GM21737 (cell line): Measurements from ENCODE around the gene AJAP1.

Experiments
- ATAC-seq: cut with Tn5 transposase; IDR thresholded peaks from one replicate; pipeline ENCODE4 v1.9.1; 2021; ENCODE audit warnings: mild to moderate bottlenecking, moderate library complexity; ENCODE audit not compliant: unreplicated experiment

The AJAP1 gene

DNA sequence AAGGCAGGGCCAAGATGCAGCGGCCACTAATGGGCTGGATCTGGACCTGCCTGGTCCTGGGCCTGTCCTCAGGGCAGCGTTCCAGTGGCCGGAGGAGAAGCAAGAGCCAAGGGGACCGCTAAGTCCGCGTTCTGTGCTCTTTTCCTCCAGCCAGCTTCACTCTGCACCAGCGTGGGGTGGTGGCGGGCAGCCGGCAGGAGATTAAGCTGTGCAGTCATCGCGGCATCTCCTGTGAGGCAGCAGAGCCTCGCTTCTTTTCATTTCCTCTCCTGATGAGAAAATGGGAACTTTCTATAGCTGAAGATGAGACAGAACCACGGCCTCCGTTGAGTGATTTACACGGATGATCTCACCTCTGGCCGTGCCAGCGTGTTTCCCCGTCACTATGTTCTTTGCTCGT is 43.4 kb downstream of the AJAP1 start:
- ATAC-seq: no peak

DNA sequence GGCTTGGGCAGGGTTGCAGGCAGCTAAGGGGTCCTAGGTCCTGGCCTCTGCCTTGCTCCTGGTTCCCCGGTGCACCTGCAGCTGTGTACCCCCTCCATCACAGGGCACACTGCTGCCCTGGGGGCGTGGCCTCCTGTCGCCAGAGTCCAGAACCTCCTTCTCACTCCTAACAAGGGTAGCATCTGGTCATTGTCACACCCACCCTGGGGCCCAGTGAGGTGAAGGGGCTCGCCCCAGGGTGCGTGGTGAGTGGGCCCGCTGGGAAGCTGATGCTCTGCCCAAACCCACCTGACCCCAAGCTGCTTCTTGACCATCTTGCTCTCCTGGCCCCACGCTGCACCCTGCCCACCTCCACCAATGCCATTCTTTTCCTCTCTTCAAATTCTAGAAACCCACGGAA is 44.5 kb downstream of the AJAP1 start:
- no peak for ATAC-seq

DNA sequence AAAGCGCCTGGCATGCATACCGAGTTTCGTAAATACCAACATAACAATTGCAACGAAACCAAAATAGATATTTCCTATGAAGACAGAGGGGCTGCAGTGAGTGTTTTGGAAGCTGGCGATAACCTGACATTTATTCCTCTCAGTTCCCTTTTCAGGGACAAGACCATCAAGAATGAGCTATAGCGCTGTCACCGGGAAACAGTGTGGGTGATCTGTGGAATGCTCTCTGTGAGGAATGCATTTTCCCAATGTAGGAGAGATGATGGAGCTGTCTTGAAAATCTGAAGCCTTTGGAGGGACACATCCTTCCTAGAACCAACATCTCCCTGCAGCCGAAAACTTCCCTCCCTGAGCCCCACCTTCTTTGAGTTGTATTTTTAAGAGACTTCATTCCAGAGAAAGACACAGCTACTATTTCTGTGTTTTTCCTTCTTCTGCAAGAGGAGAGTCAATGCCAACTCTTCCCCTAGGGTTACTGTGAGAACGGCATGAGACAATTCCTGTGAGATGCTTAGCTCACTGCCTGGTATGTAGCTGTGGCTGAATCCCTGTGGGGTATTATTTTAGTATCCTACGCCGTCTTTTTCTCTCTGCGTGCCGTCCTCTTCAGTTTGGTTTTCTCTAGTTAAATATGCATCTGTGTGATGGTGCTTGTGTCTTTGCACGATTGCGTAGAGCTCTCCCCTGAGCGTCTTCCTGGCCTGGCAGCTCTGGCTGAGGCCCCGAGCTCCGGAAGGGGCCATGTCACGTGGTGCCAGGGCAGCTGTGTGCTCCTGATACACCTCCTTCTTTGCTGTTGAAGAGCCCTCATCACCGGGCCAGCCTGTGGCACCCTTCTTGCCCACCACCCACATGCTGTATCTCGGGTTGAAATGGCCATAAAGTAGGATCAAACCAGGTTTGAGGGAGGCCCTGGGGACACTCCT is 45.2 kb downstream of the AJAP1 start:
- no peak for ATAC-seq

DNA sequence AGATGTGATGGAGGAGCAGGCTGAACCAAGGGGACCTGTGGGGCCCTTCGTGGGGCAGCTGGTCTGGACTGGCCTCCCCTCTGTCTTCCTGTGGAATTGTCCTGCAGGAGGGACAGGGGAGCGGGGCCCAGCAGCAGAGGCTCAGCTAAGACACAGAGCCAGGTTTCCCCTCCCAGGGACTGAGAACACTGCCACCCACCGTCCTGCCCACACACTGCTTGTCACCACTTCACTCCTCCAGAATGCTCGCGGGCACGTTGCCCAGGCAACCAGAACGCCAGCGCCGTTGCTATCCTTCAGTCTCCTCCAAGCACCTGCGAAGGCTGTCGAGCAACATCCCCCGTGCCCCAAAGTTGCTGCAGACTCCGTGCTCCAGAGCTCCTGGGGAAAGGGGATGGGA is 46.4 kb downstream of the AJAP1 start:
- no peak for ATAC-seq

DNA sequence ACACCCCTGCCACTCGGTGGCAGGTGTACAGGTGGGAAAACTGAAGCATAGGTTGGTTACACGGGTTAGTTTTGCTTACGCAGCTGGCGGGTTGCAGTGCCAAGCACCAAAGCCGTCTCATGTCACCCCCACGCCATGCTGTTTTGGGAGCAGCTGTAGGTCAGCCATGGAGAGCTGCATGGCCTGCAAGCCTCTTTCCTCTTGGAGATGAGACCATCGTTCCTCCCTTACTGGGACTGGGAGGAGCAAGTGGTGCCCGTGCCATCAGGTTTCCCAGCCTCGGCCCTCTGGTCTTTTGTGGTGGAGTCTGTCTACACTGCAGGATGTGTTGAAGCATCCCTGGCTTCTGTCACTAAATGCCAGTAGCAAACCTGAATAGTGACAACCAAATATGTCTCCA is 46.9 kb downstream of the AJAP1 start:
- no peak for ATAC-seq

DNA sequence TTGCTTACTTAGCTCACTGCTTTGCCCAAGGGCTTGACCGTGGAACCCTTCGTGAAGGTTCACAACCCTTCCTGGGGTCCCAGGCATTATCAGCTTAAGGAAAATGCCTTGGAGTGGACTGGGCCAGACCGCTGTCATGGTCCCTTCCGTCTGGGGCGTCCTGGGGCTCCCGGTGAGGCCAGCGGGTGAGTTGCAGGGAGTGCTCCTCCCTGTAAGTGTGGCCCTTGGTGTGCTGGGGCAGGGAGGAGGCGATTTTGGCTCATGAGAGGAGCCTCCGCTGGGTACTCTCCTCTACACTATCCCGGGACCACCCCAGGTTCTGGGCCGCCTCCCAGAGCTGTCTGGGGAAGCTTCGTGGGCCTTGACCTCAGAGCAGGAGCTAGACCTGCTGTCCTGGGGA is 48.1 kb downstream of the AJAP1 start:
- no peak for ATAC-seq

DNA sequence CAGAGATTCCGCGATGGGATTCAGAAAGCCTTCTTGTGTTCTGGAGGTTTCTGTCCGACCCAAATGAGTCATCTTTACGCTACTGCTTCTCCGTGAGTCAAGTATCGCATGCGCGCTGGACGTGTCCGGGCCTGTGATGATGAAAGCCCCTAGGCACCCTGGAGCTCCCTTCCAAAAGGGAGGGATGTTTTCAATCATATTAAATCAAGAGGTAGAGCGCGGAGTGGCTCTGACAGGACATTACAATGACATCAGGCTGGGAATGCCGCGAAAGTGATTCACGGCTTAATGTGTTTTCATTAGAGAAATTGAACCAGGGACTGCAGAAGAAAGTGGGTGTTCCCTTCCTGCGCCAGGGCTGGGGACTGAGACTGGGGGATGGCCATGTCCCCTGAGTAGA is 48.5 kb downstream of the AJAP1 start:
- no peak for ATAC-seq

DNA sequence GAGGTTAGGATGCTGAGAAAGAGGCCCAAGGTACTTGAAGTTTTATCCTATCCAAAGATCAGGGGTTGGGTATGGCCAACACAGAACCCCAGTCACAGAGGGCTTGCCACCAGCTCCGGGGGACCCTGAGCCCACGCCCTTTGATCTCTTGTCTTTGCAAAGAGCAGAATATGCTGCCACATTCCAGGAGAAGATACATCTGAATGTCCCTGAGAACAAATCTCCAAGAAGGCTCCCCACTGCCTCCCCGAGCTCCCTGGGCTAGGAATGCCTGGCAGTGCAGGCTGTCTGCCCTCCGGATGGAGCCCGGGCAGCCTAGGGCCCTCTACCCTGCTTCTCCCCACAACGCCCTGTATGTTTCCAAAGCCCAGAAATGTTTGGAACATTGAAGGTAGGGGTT is 49.2 kb downstream of the AJAP1 start:
- ATAC-seq: no peak

DNA sequence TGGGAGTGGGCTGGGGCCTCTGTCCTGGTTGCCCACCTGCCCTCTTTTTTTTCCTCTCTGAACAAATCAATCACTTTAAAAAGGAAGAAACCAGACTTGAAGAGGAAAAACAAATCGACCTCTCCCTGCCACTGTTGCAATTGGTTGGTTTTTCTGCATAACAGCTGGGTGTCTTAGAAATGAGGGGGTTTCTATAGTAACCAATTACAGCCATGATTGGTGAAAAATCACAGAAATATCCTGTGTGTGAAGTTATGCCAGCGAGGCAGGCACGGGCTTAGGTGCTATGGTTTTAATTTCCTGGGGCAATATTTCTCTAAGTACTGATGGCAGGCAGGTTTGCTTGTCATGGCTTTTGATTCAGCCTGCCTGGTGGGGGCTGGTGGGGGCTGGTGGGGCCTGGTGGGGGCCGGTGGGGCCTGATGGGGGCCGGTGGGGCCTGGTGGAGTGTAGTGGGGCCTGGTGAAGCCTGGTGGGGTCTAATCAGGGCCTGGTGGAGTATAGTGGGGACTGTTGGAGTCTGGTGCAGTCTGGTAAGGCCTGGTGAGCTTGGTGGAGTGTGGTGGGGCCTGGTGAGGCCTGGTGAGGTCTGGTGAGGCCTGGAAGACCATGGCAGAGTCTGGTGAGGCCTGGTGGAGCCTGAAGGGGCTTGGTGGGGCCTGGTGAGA is 54.6 kb downstream of the AJAP1 start:
- ATAC-seq: no peak

DNA sequence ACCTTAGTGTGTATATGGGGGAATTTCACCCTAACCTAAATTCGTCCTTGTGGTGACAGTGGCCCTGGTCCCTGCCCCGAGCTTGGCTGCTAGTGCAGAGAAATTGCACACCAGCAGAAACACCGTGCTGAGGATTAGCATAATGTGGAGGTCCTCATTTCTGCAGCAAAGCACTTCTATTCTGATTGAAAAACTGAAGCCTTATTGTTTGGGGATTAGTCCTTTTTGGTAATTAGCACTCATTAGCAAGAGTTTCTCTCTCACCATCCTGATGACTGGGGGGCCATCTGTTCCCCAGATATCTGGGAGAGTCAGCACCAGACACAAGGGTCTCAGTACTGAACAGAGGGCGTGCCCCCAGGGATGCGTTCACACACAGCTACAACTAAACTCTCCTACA is 55.2 kb downstream of the AJAP1 start:
- no peak for ATAC-seq

DNA sequence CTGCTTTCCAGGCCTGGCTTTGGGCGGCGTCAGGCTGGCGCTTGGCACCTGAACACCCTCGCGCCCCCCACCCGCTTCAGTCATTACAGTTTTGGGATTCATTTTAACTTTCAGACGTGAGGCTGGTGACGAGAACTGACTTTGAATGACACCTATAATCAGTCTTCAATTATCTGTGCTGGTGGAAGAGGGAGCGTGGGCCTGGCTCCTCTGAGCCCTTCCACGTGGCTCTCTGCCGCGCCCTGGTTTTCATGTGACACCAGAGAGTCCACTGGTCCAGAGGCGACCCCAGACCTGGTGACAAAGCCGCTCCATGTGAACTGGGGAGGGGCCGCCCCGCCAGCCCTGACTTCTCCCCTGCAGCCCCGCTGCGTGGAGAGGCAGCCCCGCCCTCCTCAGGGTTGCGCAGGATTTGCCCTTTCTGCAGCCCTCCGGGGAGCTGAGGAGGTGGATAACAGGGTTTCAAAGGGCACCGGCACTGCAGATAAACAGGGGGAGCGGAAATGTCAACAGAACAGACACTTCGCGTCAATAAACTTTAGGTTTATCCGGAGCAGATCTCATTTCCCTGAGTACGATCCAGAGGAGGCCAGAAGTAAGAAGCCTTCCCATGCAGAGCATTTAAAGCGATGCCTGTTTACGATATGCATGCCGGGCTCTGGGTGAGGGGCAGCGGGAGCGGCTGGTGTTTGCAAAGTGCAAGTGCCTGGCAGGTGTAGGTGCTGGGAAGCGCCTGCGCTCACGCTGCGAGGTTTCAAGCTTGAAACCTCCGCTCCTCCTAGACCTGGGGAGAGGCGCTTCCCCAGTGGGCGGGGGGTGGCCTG is 56.4 kb downstream of the AJAP1 start:
- no peak for ATAC-seq

DNA sequence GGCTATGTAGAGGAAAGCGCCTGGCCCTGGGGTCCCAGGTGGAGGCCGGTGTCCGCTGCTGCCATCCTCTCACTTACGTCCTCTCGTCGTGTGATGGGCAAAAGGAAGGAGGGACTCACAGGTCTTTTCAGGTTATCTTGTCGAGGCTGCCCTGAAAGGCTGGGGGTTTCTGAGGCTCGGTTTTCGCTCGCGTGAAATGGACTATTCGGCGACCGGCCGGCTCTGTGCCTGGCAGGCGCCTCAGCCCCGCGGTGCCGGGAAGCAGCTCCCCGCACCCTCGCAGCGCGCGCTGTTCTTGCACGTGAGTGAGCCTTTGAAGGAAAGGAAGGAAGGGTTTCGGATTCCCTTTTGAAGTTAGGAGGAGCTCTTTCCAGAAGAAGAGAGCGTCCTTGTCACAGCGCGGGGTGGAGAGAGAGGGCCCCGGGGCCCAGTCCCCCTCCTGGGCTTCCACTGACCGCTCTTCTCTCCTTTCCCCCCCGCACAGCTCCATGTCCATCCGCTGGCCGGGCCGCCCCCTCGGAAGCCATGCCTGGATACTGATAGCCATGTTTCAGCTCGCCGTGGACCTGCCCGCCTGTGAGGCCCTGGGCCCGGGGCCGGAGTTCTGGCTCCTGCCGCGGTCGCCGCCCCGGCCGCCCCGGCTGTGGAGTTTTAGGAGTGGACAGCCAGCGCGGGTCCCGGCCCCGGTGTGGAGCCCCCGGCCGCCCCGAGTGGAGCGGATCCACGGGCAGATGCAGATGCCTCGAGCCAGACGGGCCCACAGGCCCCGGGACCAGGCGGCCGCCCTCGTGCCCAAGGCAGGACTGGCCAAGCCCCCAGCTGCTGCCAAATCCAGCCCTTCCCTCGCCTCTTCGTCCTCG is 57.2 kb downstream of the AJAP1 start:
- no peak for ATAC-seq

DNA sequence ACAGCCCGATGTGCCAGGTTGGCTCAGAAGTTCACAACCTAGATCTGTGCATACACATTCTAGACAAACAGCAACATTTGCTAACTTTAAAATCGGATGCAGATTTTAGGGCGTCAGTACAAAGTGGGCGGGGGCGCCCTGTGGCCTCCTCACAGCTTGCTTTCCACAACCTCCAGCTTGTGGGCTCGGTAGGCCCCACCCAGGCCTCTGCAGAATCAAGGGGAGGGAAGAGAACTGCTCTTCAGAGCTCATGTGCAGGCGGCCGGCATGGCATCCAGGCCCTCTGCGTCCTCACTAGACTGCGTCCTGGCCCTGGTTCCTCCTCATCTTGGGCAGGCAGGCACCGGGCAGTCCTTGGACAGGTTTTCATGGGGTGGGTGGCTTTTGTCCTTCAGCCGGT is 59.3 kb downstream of the AJAP1 start:
- no peak for ATAC-seq

DNA sequence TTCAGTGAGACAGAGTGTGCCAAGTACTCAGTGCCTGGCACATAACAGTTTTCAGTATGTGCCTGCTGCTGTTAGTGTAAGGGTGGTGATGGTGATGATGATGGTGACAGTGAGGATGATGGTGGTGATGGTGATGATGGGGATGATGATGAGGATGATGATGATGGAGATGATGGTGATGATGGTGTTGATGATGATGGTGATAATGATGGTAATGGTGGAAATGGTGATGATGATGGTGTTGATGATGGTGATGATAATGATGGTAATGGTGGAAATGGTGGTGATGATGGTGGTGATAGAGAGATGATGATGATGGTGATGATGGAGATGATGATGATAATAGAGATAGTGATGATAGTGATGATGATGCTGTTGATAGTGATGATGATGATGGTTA is 62.0 kb downstream of the AJAP1 start:
- no peak for ATAC-seq

DNA sequence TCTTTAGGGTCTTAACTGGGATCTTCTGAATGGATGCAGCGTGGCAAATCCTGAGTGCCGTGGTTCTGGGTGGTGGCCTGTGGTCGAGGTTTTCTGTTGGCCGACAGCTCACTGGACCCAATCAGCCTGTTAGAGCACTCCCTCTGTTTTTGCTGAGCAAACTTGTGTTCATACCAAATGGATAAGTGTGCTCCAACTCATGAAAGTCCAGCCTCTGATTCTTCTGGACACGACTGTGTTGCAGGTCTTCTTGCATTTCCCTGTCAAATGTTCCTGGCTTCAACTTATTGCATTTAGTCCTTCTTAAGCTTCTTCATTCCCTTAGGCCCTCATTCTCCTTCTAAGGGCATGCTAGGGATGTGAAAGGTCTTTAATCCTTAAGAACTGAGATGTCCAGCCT is 63.7 kb downstream of the AJAP1 start:
- ATAC-seq: no peak

DNA sequence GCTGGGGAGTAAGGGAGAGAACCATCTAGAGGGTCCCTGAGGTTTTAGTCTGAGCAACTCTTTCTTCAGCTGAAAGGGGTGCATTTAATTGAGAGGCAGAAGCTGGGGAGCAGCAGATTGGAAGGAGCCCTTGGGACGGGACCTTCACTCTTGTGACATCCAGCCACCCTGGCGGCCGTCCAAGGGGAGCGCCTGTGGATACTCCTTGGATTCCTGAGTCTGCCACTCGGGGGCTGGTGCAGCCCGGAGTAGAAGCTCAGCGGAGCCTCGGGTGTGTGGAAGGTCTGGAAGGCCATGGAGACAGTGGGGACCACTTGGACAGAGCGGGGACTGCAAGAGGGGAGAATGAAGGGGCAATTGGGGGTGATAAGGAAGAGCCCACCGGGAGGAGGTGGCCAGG is 68.7 kb downstream of the AJAP1 start:
- ATAC-seq: no peak

DNA sequence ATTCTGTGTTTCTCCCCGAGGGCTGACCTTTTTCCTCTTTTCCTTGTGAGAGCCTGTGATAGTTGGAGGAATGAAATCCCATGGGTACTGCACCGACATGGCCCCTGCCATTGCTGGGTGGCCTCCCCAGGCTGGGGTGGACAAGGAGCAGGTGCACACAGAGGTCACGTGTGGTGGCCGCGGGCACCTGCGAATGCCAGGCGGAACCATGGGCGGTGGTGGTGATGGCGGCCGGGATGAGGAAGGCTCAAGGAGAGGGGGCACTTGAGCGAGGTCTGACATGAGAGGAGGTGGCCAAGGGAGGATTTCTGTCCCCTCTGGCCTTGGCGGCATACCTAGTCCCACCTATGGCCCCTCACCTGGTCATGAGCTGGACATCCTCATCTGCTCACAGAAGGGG is 69.6 kb downstream of the AJAP1 start:
- no peak for ATAC-seq

DNA sequence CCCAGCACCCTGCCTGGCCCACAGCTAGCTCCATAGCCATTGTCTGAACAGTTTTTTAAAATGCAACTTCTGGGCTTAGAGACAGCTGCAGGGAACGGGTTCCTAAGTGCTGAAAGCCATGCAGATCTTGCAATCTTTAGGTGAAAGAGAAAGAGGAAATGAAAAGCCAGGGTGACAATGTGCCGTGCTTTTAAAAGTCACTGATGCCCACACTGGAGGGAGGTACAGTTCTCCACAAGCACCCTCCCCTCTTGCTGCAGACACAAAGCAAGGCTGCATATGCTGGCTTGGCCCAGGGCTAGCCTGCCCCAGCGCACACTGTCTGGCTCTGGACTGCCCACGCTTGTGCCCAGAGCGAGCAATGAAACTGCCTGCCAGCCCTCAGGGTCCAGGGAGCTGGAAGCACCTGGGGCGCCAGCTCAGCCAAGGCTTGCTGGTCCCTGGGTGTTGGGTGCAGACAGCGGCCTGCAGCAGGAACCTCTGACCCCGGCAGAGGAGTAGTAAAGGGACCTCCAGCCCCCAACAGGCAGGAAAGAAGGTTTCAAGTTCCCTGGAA is 70.4 kb downstream of the AJAP1 start:
- no peak for ATAC-seq

DNA sequence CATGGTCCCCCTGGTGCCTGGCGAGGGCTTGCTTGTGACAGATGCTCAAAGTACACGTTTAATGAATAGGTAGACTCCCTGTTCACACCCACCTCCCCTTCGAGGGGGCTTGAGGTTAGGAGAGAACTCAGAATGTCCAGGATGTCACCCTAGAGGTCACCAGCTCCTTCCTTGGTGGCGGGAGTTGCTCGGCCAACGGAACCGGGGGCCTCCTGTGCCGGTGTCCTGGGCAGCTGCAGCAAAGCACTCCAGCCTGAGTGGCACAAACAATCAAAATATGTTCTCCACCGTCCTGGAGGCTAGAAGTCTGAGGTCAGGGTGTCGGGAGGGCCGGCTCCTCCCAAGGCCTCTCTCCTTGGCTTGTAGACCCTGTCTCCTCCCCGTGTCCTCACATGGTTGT is 71.0 kb downstream of the AJAP1 start:
- ATAC-seq: no peak

DNA sequence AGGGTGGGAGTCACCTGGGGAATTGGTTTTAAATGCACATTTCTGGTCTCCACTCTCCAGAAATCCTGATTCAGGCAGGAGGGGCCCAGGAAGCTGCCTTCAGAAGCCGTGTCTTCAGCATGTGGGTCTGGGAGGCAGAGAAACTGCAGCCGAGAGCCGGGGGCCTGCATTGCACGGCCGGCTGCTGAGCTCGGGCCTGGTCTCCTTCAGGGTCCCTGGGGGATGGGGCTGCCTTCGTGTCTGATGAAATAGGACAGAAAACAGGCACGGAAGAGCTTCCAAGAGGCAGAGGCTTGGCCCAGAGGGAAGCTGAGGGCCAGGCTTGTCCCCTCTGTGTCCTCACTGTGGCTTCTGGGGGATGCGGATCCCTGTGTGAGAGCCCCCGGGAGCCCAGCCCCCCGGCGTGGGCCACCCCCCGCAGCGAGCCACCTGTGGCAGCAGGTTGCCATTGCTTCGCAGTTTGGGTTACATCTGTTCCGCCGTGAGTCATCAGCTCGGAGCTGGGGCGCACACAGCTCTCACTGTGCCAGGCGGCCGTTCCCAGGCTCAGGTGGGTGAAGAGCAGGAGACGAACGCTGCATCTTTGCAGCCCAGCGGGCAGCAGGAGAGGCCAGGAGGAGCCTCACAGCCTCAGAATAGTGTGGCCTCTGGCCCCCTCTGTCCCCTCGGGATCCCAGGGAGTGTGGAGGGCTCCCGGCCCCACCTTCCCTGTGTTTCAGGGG is 72.4 kb downstream of the AJAP1 start:
- ATAC-seq: no peak
